SK-N-SH (cell line): ENCODE results near the gene RBM47.

Source experiments
- CHD2 ChIP-seq: fragments of 150-350 bp; IDR thresholded peaks from 2 replicates; pipeline ENCODE4 v1.6.1; 2018; ENCODE audit warnings: low read length; ENCODE audit not compliant: partially characterized antibody
- EZH2phosphoT487 ChIP-seq: fragments of 200-600 bp; sonication (generic); IDR thresholded peaks from 2 replicates; pipeline ENCODE4 v1.6.1; 2017; ENCODE audit warnings: low read depth, mixed run types, mild to moderate bottlenecking, antibody characterized with exemption, moderate library complexity, borderline replicate concordance
- GABPA ChIP-seq: IDR thresholded peaks from 2 replicates; pipeline ENCODE4 v1.4.0; 2012; ENCODE audit warnings: low read depth, mild to moderate bottlenecking
- JUND ChIP-seq: IDR thresholded peaks from 2 replicates; pipeline ENCODE4 v1.4.0; 2012
- POLR2AphosphoS5 ChIP-seq: IDR thresholded peaks from 2 replicates; pipeline ENCODE4 v1.6.1; 2012; ENCODE audit warnings: low read depth, low read length
- RAD21 ChIP-seq: IDR thresholded peaks from 2 replicates; pipeline ENCODE4 v1.6.1; 2012; ENCODE audit warnings: mild to moderate bottlenecking, low read length
- SIN3A ChIP-seq: IDR thresholded peaks from 2 replicates; pipeline ENCODE4 v1.6.1; 2012; ENCODE audit warnings: low read depth, mild to moderate bottlenecking, low read length, moderate library complexity, borderline replicate concordance
- TAF1 ChIP-seq: IDR thresholded peaks from 2 replicates; pipeline ENCODE4 v1.6.1; 2012; ENCODE audit warnings: low read depth, mild to moderate bottlenecking, low read length, moderate library complexity, borderline replicate concordance
- TF ChIP-seq, protein P1 (sequence below): fragments of 200-600 bp; sonication (generic); IDR thresholded peaks from 2 replicates; pipeline ENCODE4 v1.6.1; 2017; ENCODE audit warnings: antibody characterized with exemption, mild to moderate bottlenecking, moderate library complexity
- TF ChIP-seq, protein P2 (sequence below): fragments of 150-350 bp; IDR thresholded peaks from 2 replicates; pipeline ENCODE4 v1.6.1; 2016; ENCODE audit warnings: mild to moderate bottlenecking, low read depth, low read length

DNA sequence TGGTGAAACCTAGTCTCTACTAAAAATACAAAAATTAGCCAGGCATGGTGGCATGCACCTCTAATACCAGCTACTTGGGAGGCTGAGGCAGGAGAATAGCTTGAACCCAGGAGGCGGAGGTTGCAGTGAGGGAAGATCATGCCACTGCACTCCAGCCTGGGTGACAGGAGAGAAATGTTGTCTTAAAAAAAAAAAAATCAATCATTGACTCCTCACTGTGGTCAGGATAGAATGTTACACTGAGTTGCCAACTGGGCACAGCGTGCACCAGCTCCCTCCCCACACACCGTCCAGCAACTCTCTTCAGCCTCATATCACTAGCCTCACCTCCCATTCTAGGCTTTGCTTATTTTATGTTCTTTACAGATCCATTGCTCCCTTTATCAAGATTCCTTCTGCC is 215.0 kb downstream of the RBM47 start:
- TF ChIP-seq, protein P1, sequence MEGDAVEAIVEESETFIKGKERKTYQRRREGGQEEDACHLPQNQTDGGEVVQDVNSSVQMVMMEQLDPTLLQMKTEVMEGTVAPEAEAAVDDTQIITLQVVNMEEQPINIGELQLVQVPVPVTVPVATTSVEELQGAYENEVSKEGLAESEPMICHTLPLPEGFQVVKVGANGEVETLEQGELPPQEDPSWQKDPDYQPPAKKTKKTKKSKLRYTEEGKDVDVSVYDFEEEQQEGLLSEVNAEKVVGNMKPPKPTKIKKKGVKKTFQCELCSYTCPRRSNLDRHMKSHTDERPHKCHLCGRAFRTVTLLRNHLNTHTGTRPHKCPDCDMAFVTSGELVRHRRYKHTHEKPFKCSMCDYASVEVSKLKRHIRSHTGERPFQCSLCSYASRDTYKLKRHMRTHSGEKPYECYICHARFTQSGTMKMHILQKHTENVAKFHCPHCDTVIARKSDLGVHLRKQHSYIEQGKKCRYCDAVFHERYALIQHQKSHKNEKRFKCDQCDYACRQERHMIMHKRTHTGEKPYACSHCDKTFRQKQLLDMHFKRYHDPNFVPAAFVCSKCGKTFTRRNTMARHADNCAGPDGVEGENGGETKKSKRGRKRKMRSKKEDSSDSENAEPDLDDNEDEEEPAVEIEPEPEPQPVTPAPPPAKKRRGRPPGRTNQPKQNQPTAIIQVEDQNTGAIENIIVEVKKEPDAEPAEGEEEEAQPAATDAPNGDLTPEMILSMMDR: no peak
- no peak for TF ChIP-seq RAD21
- no peak for TF ChIP-seq CHD2
- no peak for TF ChIP-seq JUND
- no peak for TF ChIP-seq EZH2phosphoT487
- TF ChIP-seq POLR2AphosphoS5: no peak
- TF ChIP-seq TAF1: no peak
- TF ChIP-seq, protein P2, sequence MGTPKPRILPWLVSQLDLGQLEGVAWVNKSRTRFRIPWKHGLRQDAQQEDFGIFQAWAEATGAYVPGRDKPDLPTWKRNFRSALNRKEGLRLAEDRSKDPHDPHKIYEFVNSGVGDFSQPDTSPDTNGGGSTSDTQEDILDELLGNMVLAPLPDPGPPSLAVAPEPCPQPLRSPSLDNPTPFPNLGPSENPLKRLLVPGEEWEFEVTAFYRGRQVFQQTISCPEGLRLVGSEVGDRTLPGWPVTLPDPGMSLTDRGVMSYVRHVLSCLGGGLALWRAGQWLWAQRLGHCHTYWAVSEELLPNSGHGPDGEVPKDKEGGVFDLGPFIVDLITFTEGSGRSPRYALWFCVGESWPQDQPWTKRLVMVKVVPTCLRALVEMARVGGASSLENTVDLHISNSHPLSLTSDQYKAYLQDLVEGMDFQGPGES: no peak
- TF ChIP-seq SIN3A: no peak
- no peak for TF ChIP-seq GABPA
